Cardiac fibroblast (primary cell): Measurements from ENCODE around the gene GABRQ.

Experiments used
- DNase-seq, 2 donors: peaks; one replicate each; pipeline versions ENCODE4 v3.0.0 to v3.0.0-alpha.2; 2010; ENCODE audit warnings: low read depth in 2 of 2
- H3K4me3 ChIP-seq, 2 donors: replicated peaks in 1 of 2; 1 replicate in 1 of 2; 2 replicates in 1 of 2; pipeline ENCODE4 v1.5.1; 2011; ENCODE audit warnings: low read depth in 2 of 2, low read length in 2 of 2, mild to moderate bottlenecking in 2 of 2, moderate library complexity in 1 of 2
- TF ChIP-seq, protein P1 (sequence below): IDR thresholded peaks from one replicate; pipeline ENCODE4 v1.5.1; 2011; ENCODE audit warnings: low read depth, mild to moderate bottlenecking, low read length, inconsistent platforms

The GABRQ gene

GRCh38 chrX:152637649-152638442 lies at the start of gene GABRQ:
Gene GABRQ (plus strand): TSS chrX:152637895. CDS start chrX:152638203, 308 bp downstream.
- H3K4me3 ChIP-seq, result no peak within 1 kb of the TSS
- TF ChIP-seq, protein P1, sequence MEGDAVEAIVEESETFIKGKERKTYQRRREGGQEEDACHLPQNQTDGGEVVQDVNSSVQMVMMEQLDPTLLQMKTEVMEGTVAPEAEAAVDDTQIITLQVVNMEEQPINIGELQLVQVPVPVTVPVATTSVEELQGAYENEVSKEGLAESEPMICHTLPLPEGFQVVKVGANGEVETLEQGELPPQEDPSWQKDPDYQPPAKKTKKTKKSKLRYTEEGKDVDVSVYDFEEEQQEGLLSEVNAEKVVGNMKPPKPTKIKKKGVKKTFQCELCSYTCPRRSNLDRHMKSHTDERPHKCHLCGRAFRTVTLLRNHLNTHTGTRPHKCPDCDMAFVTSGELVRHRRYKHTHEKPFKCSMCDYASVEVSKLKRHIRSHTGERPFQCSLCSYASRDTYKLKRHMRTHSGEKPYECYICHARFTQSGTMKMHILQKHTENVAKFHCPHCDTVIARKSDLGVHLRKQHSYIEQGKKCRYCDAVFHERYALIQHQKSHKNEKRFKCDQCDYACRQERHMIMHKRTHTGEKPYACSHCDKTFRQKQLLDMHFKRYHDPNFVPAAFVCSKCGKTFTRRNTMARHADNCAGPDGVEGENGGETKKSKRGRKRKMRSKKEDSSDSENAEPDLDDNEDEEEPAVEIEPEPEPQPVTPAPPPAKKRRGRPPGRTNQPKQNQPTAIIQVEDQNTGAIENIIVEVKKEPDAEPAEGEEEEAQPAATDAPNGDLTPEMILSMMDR, result no peak
- peak; percentile 9 to 11 for DNase-seq

DNA sequence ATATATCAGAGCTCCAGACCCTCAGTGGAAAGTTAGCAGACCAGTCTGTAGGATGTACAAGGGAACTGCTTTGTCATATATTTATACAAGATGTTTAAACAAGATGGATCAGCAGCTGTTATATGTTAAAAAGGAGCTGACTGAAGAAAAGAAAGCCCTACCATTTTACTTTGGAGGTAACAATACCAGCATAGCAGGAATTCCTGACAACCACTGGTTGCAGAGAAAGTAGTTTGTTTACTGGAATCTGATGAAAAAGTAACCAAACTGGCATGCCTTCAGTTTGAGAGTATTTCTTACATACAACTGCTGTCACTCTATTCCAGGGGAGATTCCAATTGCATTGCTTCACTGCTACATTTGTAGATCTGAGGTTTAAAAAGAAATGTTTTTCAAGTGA lies 49.5 kb upstream of the GABRQ start:
- no peak for DNase-seq
- H3K4me3 ChIP-seq, result no peak overlapping the region
- TF ChIP-seq, protein P1, result no peak

DNA sequence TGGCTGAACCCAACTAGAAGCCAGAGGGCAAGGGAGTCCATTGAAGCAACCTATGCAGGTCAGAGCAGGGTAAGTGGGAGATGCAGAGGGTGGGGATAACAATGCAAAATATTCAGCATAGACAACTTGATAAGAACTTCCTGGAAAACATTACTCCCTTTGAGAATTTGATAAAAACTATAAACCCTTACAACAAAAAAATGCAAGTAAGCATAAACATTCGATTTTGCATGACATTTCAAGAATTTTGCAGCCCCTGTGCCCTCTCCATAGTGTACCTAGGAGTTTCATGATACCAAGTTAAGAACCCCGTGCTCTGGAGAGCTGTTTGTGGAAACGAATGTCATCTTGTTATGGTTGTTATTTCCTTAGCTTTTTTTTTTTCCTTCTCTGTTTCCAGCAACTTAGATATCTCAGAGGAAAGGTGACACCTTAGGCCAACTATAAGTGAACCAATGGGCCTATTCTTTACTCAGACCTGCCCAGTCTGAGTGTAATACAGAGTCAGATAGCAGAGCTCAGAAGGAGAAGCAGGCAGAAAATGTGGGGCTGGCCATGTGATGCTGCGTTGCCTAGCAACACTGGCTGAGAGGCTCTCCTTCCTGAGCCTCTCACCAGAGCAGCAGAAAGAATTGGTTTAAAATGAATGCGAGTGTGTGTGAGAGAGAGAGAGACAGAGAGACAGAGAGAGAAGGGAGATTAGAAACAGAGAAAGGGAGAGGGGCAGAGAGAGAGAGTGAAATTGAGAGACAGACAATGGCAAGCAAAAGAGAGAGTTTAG lies 36.7 kb upstream of the GABRQ start:
- no peak overlapping the region for H3K4me3 ChIP-seq
- DNase-seq, result no peak
- TF ChIP-seq, protein P1, result no peak

GRCh38 chrX:152601848-152602616 lies 35.7 kb upstream of the GABRQ start:
- no peak for DNase-seq
- TF ChIP-seq, protein P1, result no peak
- no peak overlapping the region for H3K4me3 ChIP-seq

GRCh38 chrX:152614791-152615190 lies 22.9 kb upstream of the GABRQ start:
- no peak overlapping the region for H3K4me3 ChIP-seq
- TF ChIP-seq, protein P1, result no peak
- DNase-seq, result no peak

DNA sequence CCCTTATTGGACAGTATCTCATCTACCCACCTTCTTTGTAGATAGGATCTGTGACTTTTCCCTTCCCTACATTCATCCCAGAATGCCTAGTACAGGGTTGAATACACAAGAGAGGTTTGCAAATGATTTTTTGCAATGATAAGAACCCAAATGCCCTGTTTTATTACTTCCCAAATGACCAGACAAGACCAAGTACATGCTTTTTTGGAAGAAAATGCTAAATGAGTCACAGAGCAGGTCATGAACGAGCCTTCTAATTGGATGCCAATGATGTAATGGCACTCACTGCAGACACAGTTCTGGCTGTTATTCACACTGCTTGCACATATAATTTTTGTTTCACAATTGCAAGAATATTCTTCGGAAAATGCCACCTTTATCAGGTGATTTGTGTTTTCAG lies 17.8 kb upstream of the GABRQ start:
- no peak overlapping the region for H3K4me3 ChIP-seq
- DNase-seq, result no peak
- TF ChIP-seq, protein P1, result no peak
